Measurements from ENCODE around the gene ZNF770. TPM values are rescaled to one million over a fixed set of nuclear protein-coding genes. Genes with fewer than 3 reads are reported as not detected.

The ZNF770 gene
- polyA plus RNA-seq, 1 donor (not counting 4 experiments of a cell fraction or from before 2014, with no cell fraction given) = 35.9 TPM

DNA sequence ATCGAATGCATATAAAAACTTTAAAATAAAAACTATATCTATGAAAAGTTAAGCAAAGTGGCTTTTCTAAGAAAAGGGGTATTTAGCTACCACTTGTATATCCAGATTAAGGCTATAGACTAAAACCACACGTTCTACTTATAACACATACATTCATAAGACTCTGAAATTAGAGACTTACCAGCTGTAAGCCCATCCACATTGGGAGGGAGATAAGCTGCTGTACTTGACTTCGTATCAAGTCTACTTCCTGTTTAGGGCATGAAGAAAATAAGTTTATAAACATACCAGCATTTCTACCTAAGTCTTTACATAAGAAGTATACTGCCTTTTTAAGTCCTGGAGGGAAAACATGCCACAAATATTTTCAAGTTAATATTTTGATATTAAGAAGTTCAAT lies 46.3 kb downstream of the ZNF770 start:
- no peaks in the 10 kb centered on the region for H4K20me1 ChIP-seq (ENCODE audit: control insufficient read depth, extremely low read depth, insufficient read depth, low read length)
- DNase-seq (ENCODE audit: low read depth, low spot score) (no peak), FAIRE-seq (no peak)
- H3K27me3 ChIP-seq (ENCODE audit: control insufficient read depth, extremely low read depth, insufficient read depth, low read length) = no peaks in the 10 kb centered on the region
- no peaks in the 10 kb centered on the region for H3K9me3 ChIP-seq (ENCODE audit: control insufficient read depth, low read depth, low read length)
- peaks cover 2% of the 10 kb centered on the region for H3K9me1 ChIP-seq (ENCODE audit: control insufficient read depth, extremely low read depth, insufficient read depth, low read length)
- H3K4me1 ChIP-seq (ENCODE audit: control insufficient read depth, extremely low read depth, insufficient read depth, low read length) = no peaks in the 10 kb centered on the region
- dilution Hi-C loops (cut with MboI; ENCODE audit: extremely low pct_ligation_motif_present, low sequenced_read_pairs) = no loop called here
- no peak overlapping the region for H3K9ac ChIP-seq (ENCODE audit: control insufficient read depth, extremely low read depth, insufficient read depth, low read length)
- no peaks in the 10 kb centered on the region for H3K79me2 ChIP-seq (ENCODE audit: control insufficient read depth, insufficient read depth, low read length)
- no peak overlapping the region for H3K4me3 ChIP-seq (ENCODE audit: control insufficient read depth in 2 of 3, extremely low read depth in 1 of 3, insufficient read depth in 2 of 3, low read depth in 1 of 3, low read length in 3 of 3)
- no peak overlapping the region for H3K27ac ChIP-seq (ENCODE audit: control insufficient read depth, insufficient read depth, low read length)
- H3K4me2 ChIP-seq (ENCODE audit: control insufficient read depth, extremely low read depth, insufficient read depth, low read depth, low read length) = no peak overlapping the region
- peaks cover 0 to 8% of the 10 kb centered on the region in 2 experiments for H3K36me3 ChIP-seq (ENCODE audit: control insufficient read depth in 2 of 2, extremely low read depth in 1 of 2, insufficient read depth in 2 of 2, low read length in 2 of 2)
- H2AFZ ChIP-seq (ENCODE audit: control insufficient read depth, low read length) = no peak overlapping the region
- TF ChIP-seq, protein P1, sequence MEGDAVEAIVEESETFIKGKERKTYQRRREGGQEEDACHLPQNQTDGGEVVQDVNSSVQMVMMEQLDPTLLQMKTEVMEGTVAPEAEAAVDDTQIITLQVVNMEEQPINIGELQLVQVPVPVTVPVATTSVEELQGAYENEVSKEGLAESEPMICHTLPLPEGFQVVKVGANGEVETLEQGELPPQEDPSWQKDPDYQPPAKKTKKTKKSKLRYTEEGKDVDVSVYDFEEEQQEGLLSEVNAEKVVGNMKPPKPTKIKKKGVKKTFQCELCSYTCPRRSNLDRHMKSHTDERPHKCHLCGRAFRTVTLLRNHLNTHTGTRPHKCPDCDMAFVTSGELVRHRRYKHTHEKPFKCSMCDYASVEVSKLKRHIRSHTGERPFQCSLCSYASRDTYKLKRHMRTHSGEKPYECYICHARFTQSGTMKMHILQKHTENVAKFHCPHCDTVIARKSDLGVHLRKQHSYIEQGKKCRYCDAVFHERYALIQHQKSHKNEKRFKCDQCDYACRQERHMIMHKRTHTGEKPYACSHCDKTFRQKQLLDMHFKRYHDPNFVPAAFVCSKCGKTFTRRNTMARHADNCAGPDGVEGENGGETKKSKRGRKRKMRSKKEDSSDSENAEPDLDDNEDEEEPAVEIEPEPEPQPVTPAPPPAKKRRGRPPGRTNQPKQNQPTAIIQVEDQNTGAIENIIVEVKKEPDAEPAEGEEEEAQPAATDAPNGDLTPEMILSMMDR (optimal IDR thresholded peaks at IDR 0.05 in 1 of 3, IDR thresholded peaks at IDR 0.05 in 1 of 3, conservative IDR thresholded peaks at IDR 0.05 in 1 of 3; ENCODE audit: extremely low read depth in 1 of 3, insufficient read depth in 2 of 3, low read length in 3 of 3) = no peak
- no peak for TF ChIP-seq EZH2 (IDR thresholded peaks at IDR 0.05; ENCODE audit: low read length)

DNA sequence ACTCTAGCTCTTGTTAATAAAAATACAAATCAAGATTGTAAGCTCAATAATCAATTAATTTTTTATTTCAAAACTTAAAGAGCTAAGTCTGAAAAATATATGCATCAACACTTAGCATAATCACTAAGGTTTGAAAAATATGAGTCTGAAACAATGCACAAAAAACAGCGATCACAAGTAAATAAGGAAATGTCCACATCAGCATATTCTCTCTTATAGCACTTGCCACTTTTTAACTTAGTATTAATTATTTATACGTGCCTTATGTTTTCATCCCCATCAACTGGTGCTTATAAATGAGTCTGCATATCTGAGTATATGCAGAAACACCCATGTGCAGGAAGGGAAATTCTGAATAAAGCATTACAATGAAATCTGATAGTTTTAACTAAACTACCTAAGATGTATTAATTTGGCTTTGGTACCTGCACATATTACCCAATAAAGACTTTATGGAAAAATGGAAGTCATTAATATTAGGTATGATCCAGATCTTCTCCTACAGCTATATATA lies 46.8 kb downstream of the ZNF770 start:
- DNase-seq (ENCODE audit: low read depth, low spot score) (no peak), FAIRE-seq (no peak)
- H3K9ac ChIP-seq (ENCODE audit: control insufficient read depth, extremely low read depth, insufficient read depth, low read length) = no peak overlapping the region
- H4K20me1 ChIP-seq (ENCODE audit: control insufficient read depth, extremely low read depth, insufficient read depth, low read length) = no peaks in the 10 kb centered on the region
- H3K4me2 ChIP-seq (ENCODE audit: control insufficient read depth, extremely low read depth, insufficient read depth, low read depth, low read length) = no peak overlapping the region
- H3K27me3 ChIP-seq (ENCODE audit: control insufficient read depth, extremely low read depth, insufficient read depth, low read length) = no peaks in the 10 kb centered on the region
- no peaks in the 10 kb centered on the region for H3K9me3 ChIP-seq (ENCODE audit: control insufficient read depth, low read depth, low read length)
- peaks cover 0 to 8% of the 10 kb centered on the region in 2 experiments for H3K36me3 ChIP-seq (ENCODE audit: control insufficient read depth in 2 of 2, extremely low read depth in 1 of 2, insufficient read depth in 2 of 2, low read length in 2 of 2)
- dilution Hi-C loops (cut with MboI; ENCODE audit: extremely low pct_ligation_motif_present, low sequenced_read_pairs) = no loop called here
- TF ChIP-seq, protein P1 (optimal IDR thresholded peaks at IDR 0.05 in 1 of 3, IDR thresholded peaks at IDR 0.05 in 1 of 3, conservative IDR thresholded peaks at IDR 0.05 in 1 of 3; ENCODE audit: extremely low read depth in 1 of 3, insufficient read depth in 2 of 3, low read length in 3 of 3) = no peak
- no peak for TF ChIP-seq EZH2 (IDR thresholded peaks at IDR 0.05; ENCODE audit: low read length)
- no peaks in the 10 kb centered on the region for H3K79me2 ChIP-seq (ENCODE audit: control insufficient read depth, insufficient read depth, low read length)
- no peak overlapping the region for H2AFZ ChIP-seq (ENCODE audit: control insufficient read depth, low read length)
- H3K4me1 ChIP-seq (ENCODE audit: control insufficient read depth, extremely low read depth, insufficient read depth, low read length) = no peaks in the 10 kb centered on the region
- H3K9me1 ChIP-seq (ENCODE audit: control insufficient read depth, extremely low read depth, insufficient read depth, low read length) = peaks cover 2% of the 10 kb centered on the region
- no peak overlapping the region for H3K27ac ChIP-seq (ENCODE audit: control insufficient read depth, insufficient read depth, low read length)
- H3K4me3 ChIP-seq (ENCODE audit: control insufficient read depth in 2 of 3, extremely low read depth in 1 of 3, insufficient read depth in 2 of 3, low read depth in 1 of 3, low read length in 3 of 3) = no peak overlapping the region

Measured in keratinocyte (primary cell).